Measurements from ENCODE around the gene GPR153.

The GPR153 gene

GRCh38 chr1:6286266-6286665 is 25.4 kb upstream of the GPR153 start:
- no peak for DNase-seq

GRCh38 chr1:6285336-6285735 is 24.4 kb upstream of the GPR153 start:
- DNase-seq, result no peak

- no peak for DNase-seq
These were observed 21.8 kb upstream of the GPR153 start for GRCh38 chr1:6282577-6283270.

GRCh38 chr1:6281511-6282402 is 20.9 kb upstream of the GPR153 start:
- no peak for DNase-seq

GRCh38 chr1:6280761-6281451 is 20.0 kb upstream of the GPR153 start:
- DNase-seq, result no peak

GRCh38 chr1:6279613-6280383 is 18.9 kb upstream of the GPR153 start:
- DNase-seq, result no peak

- no peak for DNase-seq
These were observed 18.2 kb upstream of the GPR153 start for GRCh38 chr1:6279066-6279465.

GRCh38 chr1:6278263-6278662 is 17.4 kb upstream of the GPR153 start:
- DNase-seq, result no peak

- DNase-seq, result no peak
These were observed 16.1 kb upstream of the GPR153 start for GRCh38 chr1:6276811-6277555.

GRCh38 chr1:6275826-6276782 is 15.2 kb upstream of the GPR153 start:
- DNase-seq, result no peak

- DNase-seq, result no peak
These were observed 13.8 kb upstream of the GPR153 start for GRCh38 chr1:6274622-6275139.

- no peak for DNase-seq
These were observed 13.2 kb upstream of the GPR153 start for GRCh38 chr1:6274102-6274501.

- no peak for DNase-seq
These were observed 12.5 kb upstream of the GPR153 start for GRCh38 chr1:6273380-6273891.

GRCh38 chr1:6272868-6273267 is 12.0 kb upstream of the GPR153 start:
- no peak for DNase-seq

GRCh38 chr1:6272452-6272851 is 11.6 kb upstream of the GPR153 start:
- DNase-seq, result no peak

- no peak for DNase-seq
These were observed 10.7 kb upstream of the GPR153 start for GRCh38 chr1:6271554-6271953.

- no peak for DNase-seq
These were observed 10.1 kb upstream of the GPR153 start for GRCh38 chr1:6271006-6271405.

GRCh38 chr1:6270401-6270800 is 9.5 kb upstream of the GPR153 start:
- no peak for DNase-seq

GRCh38 chr1:6269720-6270400 is 9.0 kb upstream of the GPR153 start:
- no peak for DNase-seq

GRCh38 chr1:6269296-6269695 is 8.4 kb upstream of the GPR153 start:
- DNase-seq, result no peak

All from activated naive CD4-positive, alpha-beta T cell treated with Interleukin-2 at 50 U/mL for 16 hours (primary cell).